GM19372 (cell line): Measurements from ENCODE around the gene BNIP1.

ENCODE experiments used
- ATAC-seq: cut with Tn5 transposase; IDR thresholded peaks from one replicate; pipeline ENCODE4 v1.9.1; 2021; ENCODE audit warnings: mild to moderate bottlenecking, low read depth, moderate library complexity; ENCODE audit not compliant: unreplicated experiment

BNIP1 gene

GRCh38 chr5:173163219-173163618 is 18.9 kb downstream of the BNIP1 start:
- no peak for ATAC-seq

DNA sequence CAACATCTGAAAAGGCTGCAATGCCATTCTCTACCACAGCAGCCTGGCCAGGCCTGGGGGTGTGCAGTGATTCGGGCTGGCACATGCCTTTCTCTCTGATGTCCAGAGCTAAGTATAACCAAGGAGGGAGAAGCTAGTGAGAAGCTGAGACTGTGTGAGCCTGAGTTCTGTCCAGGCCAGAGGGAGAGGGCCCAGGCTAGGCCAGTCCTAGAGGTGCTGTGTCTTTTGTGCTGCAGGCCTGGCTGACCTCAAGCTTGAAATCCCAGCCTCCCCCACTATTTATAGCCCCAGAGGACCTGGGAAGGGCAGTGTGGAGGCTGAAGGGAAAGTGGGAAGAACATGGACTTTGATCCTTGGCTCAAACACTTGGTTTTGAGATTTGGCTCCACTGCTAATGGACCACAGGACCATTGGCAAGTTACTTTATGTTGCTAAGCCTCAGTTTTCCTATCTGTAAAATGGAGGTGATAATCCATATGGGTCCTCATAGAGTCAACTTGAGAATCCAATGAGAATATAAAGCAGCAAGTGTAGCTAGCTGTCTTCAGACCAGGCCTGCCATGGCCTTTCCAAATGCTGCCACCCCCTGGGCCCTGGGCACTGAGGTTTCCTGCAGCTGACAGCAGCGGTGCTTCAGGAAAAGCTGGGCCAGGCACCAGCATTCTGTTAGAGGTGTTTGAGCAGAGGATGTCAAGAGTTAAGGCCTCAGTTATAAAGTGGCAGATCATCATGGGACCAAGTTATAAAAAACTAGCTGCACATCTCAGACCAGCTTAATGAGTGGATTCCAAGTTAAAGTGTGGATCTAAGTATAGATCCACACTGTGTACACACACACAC is 21.1 kb downstream of the BNIP1 start:
- no peak for ATAC-seq

DNA sequence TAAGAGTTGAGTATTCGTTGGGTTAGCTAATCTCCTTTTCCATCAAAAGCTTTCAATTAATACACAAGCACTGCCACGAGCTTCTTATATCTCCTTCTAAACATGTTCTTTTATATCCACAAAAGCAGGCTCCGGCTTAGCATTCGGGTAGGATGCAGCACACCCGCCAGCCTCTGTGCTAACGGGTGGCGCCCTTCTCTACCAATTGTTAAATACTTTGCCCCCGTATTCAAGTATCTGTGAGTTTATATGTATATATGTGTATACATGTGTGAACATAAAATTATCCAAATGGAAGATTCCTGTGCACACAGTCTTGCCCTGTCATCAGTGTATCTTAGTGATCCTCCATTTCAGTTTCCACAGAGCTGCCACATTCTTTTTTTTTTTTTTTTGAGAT is 27.8 kb downstream of the BNIP1 start:
- no peak for ATAC-seq

DNA sequence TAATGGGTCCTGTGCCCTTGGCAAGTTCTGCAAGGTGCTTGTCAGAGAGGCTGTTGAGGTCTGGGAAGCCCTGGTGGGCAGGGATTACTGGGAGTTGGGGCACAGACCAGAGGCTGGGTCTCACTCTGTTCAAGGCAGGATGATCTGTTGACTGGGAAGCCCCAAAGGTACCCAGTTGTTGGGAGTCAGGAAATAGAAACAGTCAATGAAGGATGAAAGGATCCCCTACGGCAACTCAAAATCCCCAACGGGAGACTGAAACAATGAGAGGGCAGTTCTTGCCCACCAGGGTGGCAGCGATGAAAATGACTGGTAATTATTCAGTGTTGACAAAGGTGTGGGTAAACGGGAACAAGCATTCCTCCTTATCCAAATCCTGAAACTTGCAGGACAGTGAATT is 31.2 kb downstream of the BNIP1 start:
- no peak for ATAC-seq

DNA sequence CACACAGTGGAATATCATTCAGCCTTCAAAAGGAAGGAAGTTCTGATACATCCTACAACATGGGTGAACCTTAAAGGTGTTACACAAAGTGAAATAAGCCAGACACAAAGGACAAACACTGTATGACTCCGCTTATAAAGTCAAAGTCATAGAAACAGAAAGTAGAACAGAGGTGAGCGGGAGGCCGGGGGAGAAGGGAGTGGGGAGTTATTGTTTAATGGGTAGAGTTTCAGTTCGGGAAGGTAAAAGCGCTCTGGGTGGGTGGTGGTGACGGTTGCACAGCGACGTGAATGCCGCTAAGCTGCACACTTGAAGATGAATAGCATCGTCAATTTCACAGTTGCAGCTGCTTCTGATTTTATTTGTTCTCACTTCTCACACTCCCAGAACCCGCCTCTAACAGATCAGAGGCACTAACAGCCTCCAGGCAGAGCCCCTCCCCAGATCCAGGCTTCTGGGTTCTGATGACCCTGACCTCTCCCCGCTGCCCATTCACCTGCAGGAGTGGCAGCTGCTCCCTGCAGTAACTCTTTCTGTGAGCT is 34.1 kb downstream of the BNIP1 start:
- no peak for ATAC-seq

GRCh38 chr5:173180331-173180730 is 36.0 kb downstream of the BNIP1 start:
- no peak for ATAC-seq

- peak; percentile 61 for ATAC-seq
Observed at GRCh38 chr5:173187054-173187743, 42.9 kb downstream of the BNIP1 start.

GRCh38 chr5:173188280-173188679 is 43.9 kb downstream of the BNIP1 start:
- ATAC-seq = no peak

- no peak for ATAC-seq
Observed at GRCh38 chr5:173191015-173191414, 46.7 kb downstream of the BNIP1 start.

DNA sequence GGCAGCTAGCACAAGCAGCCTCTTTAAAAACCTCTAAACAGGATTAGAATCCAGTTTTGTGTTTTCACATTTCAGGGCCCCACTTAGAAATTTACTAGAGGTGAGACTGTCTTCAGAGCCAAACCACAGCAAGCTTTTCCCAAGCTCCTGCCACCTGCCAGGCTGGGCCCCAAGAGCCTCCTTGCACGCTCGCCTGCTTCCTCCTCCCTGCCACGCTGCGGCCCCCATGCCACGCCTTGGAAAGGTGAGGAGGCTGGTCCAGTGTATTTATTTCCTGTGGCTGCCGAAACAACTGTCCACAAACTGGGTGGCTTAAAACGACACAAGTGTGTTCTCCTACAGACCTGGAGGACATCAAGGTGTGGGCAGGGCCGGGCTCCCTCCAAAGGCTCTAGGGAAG is 47.2 kb downstream of the BNIP1 start:
- no peak for ATAC-seq

GRCh38 chr5:173192561-173192960 is 48.2 kb downstream of the BNIP1 start:
- ATAC-seq = no peak

DNA sequence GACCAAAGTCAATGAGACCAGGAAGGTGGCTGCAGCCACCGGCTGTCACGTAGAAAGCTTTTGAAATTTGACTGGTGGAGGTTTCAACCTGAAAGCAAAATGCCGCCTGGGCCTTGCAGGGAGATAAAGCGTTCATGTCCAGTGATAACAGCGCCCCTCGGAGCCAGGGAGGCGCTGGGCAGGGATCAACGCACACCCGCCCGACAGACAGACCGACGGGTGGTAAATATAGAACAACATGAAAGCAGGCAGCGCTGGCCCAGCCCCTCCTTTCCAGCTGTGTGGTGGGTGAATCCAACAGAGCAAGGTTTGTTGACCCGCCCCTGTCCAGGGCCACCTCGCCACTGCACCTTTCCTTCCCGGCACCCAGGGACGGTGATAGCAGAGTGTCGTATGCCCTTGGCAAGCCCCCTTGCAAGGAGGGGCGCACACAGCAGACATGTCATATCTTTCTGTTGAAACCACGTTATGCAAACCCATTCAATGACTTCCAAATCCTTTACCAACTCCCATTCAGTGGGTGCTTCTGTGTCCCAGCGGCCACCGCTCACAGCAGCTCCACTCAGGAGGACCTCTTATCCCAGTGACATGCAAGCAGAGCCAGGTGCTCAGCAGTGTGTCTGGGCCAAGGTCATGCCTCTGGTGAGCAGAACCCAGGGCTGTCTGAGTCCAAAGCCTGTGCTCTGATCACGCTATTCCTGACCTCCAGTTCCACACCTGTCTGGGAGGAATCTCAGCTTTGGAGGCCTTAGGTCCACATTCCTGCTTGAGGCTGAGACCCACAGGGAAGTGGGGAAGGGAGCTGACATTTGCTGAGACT is 52.0 kb downstream of the BNIP1 start:
- no peak for ATAC-seq

DNA sequence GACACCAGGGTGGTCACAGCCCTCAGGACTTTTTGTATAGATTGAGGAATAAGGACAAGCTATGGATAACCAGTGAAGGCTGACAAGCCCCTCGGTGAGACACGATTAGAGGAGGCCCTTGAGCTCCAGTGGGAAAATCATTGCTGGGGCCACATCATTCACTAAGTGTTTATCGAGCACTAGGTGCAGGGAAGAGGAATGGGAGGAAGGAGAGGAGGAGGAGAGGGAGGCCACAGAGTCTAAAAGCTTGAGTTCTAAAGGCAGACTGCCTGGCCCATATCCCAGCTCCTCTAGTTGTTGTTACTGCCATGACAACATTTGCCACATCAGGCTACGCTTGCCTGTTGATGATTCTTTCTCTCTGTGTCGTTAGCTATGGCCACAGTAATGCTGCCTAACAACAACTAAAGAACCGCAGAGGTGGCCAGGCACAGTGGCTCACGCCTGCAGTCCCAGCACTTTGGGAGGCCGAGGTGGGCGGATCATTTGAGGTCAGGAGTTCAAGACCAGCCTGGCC is 53.1 kb downstream of the BNIP1 start:
- ATAC-seq = no peak

DNA sequence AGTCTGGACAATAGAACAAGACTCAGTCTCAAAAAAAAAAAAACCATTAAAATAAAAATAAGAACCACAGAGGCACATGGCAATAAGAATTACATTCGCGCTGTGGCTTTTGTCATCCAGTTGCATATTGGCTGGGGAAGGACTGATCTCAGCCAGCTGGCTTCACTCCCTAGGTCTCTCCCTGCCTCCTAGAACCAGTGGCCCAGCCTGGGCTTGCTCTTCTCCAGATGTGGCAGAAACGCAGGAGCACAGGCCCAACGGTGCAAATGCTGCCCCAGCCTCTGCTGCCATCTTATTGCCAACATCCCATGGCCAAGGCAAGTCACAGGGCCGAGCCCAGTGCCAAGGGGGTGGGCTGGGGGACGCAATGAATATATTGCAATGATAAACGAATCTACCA is 53.7 kb downstream of the BNIP1 start:
- ATAC-seq = no peak

DNA sequence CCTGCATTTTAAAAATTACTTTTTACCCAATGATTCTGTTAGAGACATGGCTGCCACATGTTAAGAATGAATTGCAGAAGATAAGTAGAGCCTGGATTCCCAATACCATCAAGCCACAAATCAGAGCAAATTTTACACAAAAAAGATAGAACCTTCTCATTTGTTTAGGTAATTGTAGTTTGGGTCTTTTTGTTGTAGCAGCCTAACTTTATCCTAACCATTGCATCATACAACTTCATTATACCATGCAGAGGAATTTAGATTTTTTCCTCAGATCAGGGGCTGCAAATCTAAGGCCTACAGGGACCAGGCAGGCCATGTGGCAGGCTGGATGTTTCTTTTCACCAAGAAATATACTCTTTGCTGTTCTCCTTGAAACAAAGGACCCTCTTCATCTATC is 56.0 kb downstream of the BNIP1 start:
- ATAC-seq = no peak

GRCh38 chr5:173201636-173202265 is 57.4 kb downstream of the BNIP1 start:
- no peak for ATAC-seq

- ATAC-seq = no peak
Observed at GRCh38 chr5:173202266-173202875, 58.0 kb downstream of the BNIP1 start.

DNA sequence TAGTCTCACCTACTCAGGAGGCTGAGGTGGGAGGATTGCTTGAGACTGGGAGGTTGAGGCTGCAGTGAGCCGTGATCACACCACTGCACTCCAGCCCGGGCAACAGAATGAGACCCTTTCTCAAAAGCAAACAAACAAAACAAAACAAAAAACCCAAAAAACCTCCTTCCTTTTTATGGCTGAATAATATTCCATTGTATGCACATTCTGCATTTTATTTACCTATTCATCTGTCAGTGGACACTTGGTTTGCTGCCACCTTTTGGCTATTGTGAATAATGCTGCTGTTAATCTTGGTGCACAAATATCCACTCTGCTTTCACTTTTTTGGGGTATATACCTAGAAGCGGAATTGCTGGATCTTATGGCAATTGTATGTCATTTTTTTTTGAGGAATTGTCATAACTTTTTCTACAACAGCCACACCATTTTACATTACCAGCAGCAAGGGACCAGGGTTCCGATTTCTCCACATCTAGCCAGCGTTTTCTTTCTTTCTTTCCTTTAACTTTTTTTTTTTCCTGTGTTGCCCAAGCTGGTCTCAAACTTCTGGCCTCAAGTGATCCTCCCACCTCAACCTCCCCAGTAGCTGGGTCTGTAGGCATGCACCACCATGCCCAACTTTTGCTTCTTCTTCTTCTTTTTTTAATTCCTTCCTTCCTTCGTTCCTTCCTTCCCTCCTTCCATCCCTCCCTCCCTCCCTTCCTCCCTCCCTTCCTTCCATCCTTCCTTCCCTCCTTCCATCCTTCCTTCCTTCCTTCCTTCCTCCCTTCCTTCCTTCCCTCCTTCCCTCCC is 60.1 kb downstream of the BNIP1 start:
- ATAC-seq = no peak

DNA sequence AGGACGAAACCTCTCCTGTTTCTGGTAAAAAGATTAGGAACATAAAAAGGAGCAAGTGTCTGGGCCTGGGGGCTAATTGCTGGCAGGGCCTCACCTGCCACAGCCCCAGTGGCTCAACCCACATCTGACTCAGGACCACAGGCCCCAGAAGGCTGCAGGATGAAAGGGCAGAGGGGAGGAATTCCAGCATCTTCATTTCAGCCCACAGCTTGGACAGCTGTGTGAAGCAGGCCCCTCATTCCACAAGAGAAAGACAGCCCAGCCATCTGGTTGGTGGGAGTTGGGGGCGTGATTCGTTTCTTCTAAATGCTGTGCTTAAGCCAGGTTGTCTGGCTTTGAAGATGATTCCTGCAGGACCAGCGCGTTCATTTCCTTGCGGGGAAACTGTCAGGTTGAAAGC is 61.6 kb downstream of the BNIP1 start:
- ATAC-seq = no peak
